Measurements from ENCODE around the gene DZIP1L. TPM values are rescaled to one million over a fixed set of nuclear protein-coding genes. Genes with fewer than 3 reads are reported as not detected.

DZIP1L gene
- total RNA-seq, 1 experiment from 2014 or later, result 15.3 TPM

GRCh38 chr3:138068046-138068445, 47.4 kb downstream of the DZIP1L start:
- CTCF ChIA-PET, result interaction anchor here (2.4 kb wide), 1 partner anchor 51 kb away, joined by 11 read pairs; no protein-coding TSS in a partner anchor
- H3K4me1 Mint-ChIP-seq, result peaks cover 13% of the 10 kb centered on the region

GRCh38 chr3:138066972-138067371, 48.4 kb downstream of the DZIP1L start:
- DNase-seq (ENCODE audit: low spot score), result no peak
- TF ChIP-seq, protein P1, sequence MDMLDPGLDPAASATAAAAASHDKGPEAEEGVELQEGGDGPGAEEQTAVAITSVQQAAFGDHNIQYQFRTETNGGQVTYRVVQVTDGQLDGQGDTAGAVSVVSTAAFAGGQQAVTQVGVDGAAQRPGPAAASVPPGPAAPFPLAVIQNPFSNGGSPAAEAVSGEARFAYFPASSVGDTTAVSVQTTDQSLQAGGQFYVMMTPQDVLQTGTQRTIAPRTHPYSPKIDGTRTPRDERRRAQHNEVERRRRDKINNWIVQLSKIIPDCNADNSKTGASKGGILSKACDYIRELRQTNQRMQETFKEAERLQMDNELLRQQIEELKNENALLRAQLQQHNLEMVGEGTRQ (CRISPR knock-in tag; IDR thresholded peaks at IDR 0.05), result no peak
- TF ChIP-seq, protein P2, sequence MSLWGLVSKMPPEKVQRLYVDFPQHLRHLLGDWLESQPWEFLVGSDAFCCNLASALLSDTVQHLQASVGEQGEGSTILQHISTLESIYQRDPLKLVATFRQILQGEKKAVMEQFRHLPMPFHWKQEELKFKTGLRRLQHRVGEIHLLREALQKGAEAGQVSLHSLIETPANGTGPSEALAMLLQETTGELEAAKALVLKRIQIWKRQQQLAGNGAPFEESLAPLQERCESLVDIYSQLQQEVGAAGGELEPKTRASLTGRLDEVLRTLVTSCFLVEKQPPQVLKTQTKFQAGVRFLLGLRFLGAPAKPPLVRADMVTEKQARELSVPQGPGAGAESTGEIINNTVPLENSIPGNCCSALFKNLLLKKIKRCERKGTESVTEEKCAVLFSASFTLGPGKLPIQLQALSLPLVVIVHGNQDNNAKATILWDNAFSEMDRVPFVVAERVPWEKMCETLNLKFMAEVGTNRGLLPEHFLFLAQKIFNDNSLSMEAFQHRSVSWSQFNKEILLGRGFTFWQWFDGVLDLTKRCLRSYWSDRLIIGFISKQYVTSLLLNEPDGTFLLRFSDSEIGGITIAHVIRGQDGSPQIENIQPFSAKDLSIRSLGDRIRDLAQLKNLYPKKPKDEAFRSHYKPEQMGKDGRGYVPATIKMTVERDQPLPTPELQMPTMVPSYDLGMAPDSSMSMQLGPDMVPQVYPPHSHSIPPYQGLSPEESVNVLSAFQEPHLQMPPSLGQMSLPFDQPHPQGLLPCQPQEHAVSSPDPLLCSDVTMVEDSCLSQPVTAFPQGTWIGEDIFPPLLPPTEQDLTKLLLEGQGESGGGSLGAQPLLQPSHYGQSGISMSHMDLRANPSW (CRISPR knock-in tag; conservative IDR thresholded peaks at IDR 0.05; ENCODE audit: low read depth), result no peak
- TF ChIP-seq ZNF425 (CRISPR knock-in tag; conservative IDR thresholded peaks at IDR 0.05), result no peak
- TF ChIP-seq NFYB (CRISPR knock-in tag; conservative IDR thresholded peaks at IDR 0.05; ENCODE audit: low read depth), result no peak
- no peak for TF ChIP-seq ZNF232 (CRISPR knock-in tag; IDR thresholded peaks at IDR 0.05)
- no peak for TF ChIP-seq EMX1 (CRISPR knock-in tag; IDR thresholded peaks at IDR 0.05)
- TF ChIP-seq FOXP4 (CRISPR knock-in tag; IDR thresholded peaks at IDR 0.05), result no peak
- peaks cover 6% of the 10 kb centered on the region for H3K36me3 Mint-ChIP-seq
- peaks cover 7% of the 10 kb centered on the region; the same call in 1 of the 2 replicates for H3K4me1 Mint-ChIP-seq
- ChIA-PET CTCF (interaction anchor here (1.1 to 2.4 kb wide), 2 partner anchors 49 to 52 kb away, joined by 4 to 11 read pairs; partner anchors contain the start of gene DZIP1L), POLR2A (no interaction called here)
- H3K4me3 Mint-ChIP-seq, result no peak overlapping the region
- no peak for ATAC-seq
- H3K27ac Mint-ChIP-seq, result no peak overlapping the region
- H3K27me3 Mint-ChIP-seq (ENCODE audit: low read depth), result no peaks in the 10 kb centered on the region
- H3K9me3 Mint-ChIP-seq, result no peaks in the 10 kb centered on the region

More at GRCh38 chr3:138068046-138068445, 47.4 kb downstream of the DZIP1L start:
- Mint-ChIP-seq H3K27me3 (ENCODE audit: low read depth) (no peaks in the 10 kb centered on the region), H3K27ac (no peak overlapping the region), H3K4me3 (no peak overlapping the region), H3K9me3 (no peaks in the 10 kb centered on the region), H3K36me3 (peaks cover 6% of the 10 kb centered on the region)
- POLR2A ChIA-PET, result no interaction called here
- ATAC-seq (no peak), DNase-seq (ENCODE audit: low spot score) (no peak)
- no peak for TF ChIP-seq TCF7 (CRISPR knock-in tag; IDR thresholded peaks at IDR 0.05; ENCODE audit: low read depth)
- no peak for TF ChIP-seq ZNF263 (CRISPR knock-in tag; IDR thresholded peaks at IDR 0.05; ENCODE audit: low read depth)
- no peak for TF ChIP-seq ZNF425 (CRISPR knock-in tag; conservative IDR thresholded peaks at IDR 0.05)

DNA sequence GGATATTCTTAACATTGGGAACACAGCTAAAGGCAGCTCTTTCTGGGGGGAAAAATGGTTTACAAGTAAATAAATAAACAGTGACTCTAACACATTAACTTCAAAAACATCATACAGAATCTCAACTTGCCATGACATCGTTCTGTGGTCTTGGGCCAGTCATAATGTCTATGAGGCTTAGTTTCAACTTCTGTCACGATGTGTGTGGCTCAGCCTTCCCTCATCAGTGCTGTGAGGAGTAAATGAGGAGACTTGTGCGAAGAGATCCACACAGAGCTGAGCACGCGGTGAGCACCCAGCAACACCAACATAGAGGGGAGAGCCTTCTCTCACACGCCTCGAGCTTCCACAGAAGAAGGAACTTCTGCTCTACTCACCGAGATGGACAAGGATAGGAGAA, 49.0 kb downstream of the DZIP1L start:
- Mint-ChIP-seq H3K27me3 (ENCODE audit: low read depth) (no peaks in the 10 kb centered on the region), H3K9me3 (no peaks in the 10 kb centered on the region), H3K4me1 (peaks cover 9% of the 10 kb centered on the region), H3K27ac (no peak overlapping the region), H3K36me3 (peaks cover 10% of the 10 kb centered on the region), H3K4me3 (no peak overlapping the region)
- ChIA-PET POLR2A (no interaction called here), CTCF (interaction anchor here (1.1 to 2.4 kb wide), 2 partner anchors 49 to 53 kb away, joined by 4 to 11 read pairs; partner anchors contain the start of gene DZIP1L)
- no peak for ATAC-seq
- TF ChIP-seq, protein P2 (CRISPR knock-in tag; conservative IDR thresholded peaks at IDR 0.05; ENCODE audit: low read depth), result no peak
- no peak for TF ChIP-seq E2F4 (CRISPR knock-in tag; IDR thresholded peaks at IDR 0.05; ENCODE audit: borderline replicate concordance, low read depth)
- TF ChIP-seq NR3C1 (CRISPR knock-in tag; conservative IDR thresholded peaks at IDR 0.05; ENCODE audit: low read depth), result no peak
- no peak for TF ChIP-seq ZBTB21 (CRISPR knock-in tag; IDR thresholded peaks at IDR 0.05; ENCODE audit: borderline replicate concordance)
- TF ChIP-seq ZNF219 (CRISPR knock-in tag; IDR thresholded peaks at IDR 0.05; ENCODE audit: borderline replicate concordance), result no peak
- TF ChIP-seq RORB (CRISPR knock-in tag; IDR thresholded peaks at IDR 0.05), result no peak
- no peak for TF ChIP-seq PRRX2 (CRISPR knock-in tag; IDR thresholded peaks at IDR 0.05)
- DNase-seq (ENCODE audit: low spot score), result no peak
